HepG2 (cell line): ENCODE data around the gene PEX11B. TPM values are rescaled to one million over a fixed set of nuclear protein-coding genes. Genes with fewer than 3 reads are reported as not detected.

ENCODE experiments used
- AGO2 ChIP-seq: fragments of 200-400 bp; formaldehyde crosslinking; optimal IDR thresholded peaks from 2 replicates; pipeline ENCODE3; 2017; ENCODE audit warnings: mild to moderate bottlenecking, low read depth, low read length, moderate library complexity
- AKNA ChIP-seq: sonication (generic); formaldehyde crosslinking; IDR thresholded peaks from 2 replicates; pipeline ENCODE4 v1.4.0; 2020; ENCODE audit warnings: missing genetic modification reagents, borderline replicate concordance
- CENPX ChIP-seq: sonication (generic); formaldehyde crosslinking; IDR thresholded peaks from 2 replicates; pipeline ENCODE4 v1.9.0; 2021; ENCODE audit warnings: mild to moderate bottlenecking, missing genetic modification reagents, moderate library complexity
- DBP ChIP-seq: sonication (generic); formaldehyde crosslinking; IDR thresholded peaks from 2 replicates; pipeline ENCODE4 v1.4.0; 2020; ENCODE audit warnings: missing genetic modification reagents; ENCODE audit errors: not compliant biosample characterization
- ELF3 ChIP-seq: IDR thresholded peaks from 2 replicates; pipeline ENCODE4 v1.6.1; 2016; ENCODE audit warnings: missing genetic modification reagents, missing compliant biosample characterization
- FOXC1 ChIP-seq: sonication (generic); formaldehyde crosslinking; IDR thresholded peaks from 2 replicates; pipeline ENCODE4 v1.8.0; 2022; ENCODE audit warnings: mild to moderate bottlenecking, missing genetic modification reagents, borderline replicate concordance
- FUBP1 ChIP-seq: sonication (generic); formaldehyde crosslinking; IDR thresholded peaks from 2 replicates; pipeline ENCODE4 v1.5.1; 2020; ENCODE audit warnings: missing genetic modification reagents, mild to moderate bottlenecking, borderline replicate concordance
- HIC2 ChIP-seq: sonication (generic); formaldehyde crosslinking; IDR thresholded peaks from 2 replicates; pipeline ENCODE4 v1.9.0; 2022; ENCODE audit warnings: low read depth, missing genetic modification reagents
- HMGA1 ChIP-seq: sonication (generic); formaldehyde crosslinking; conservative IDR thresholded peaks from 2 replicates; pipeline ENCODE4 v1.4.0; 2020; ENCODE audit warnings: missing genetic modification reagents
- HNF4G ChIP-seq, 2 experiments: sonication (generic) in 1 of 2; formaldehyde crosslinking in 1 of 2; IDR thresholded peaks; 2 replicates each; pipeline versions ENCODE4 v1.4.0 to v1.6.1; 2011 to 2020; ENCODE audit warnings: borderline replicate concordance in 2 of 2, low read depth in 2 of 2, mild to moderate bottlenecking in 2 of 2, low read length in 1 of 2, missing genetic modification reagents in 1 of 2, moderate library complexity in 1 of 2
- SAP130 ChIP-seq: IDR thresholded peaks from 2 replicates; pipeline ENCODE4 v1.6.1; 2016; ENCODE audit warnings: low read depth
- SPEN ChIP-seq: sonication (generic); formaldehyde crosslinking; IDR thresholded peaks from 2 replicates; pipeline ENCODE4 v1.5.1; 2020; ENCODE audit warnings: low read depth, mild to moderate bottlenecking, missing genetic modification reagents
- ZKSCAN5 ChIP-seq: sonication (generic); formaldehyde crosslinking; IDR thresholded peaks from 2 replicates; pipeline ENCODE4 v1.5.1; 2020; ENCODE audit warnings: mild to moderate bottlenecking, missing genetic modification reagents
- ZNF205 ChIP-seq: IDR thresholded peaks from 2 replicates; pipeline ENCODE4 v1.6.1; 2018; ENCODE audit warnings: missing biosample characterization, missing genetic modification reagents
- ZNF362 ChIP-seq: sonication (generic); formaldehyde crosslinking; IDR thresholded peaks from 2 replicates; pipeline ENCODE4 v1.4.0; 2020; ENCODE audit warnings: missing genetic modification reagents, mild to moderate bottlenecking, borderline replicate concordance
- ZNF589 ChIP-seq: sonication (generic); formaldehyde crosslinking; conservative IDR thresholded peaks from 2 replicates; pipeline ENCODE4 v1.8.0; 2022; ENCODE audit warnings: mild to moderate bottlenecking, moderate library complexity, missing genetic modification reagents
- ZNF605 ChIP-seq: sonication (generic); formaldehyde crosslinking; IDR thresholded peaks from 2 replicates; pipeline ENCODE4 v1.8.0; 2022; ENCODE audit warnings: mild to moderate bottlenecking, missing genetic modification reagents
- ZNF629 ChIP-seq: sonication (generic); formaldehyde crosslinking; conservative IDR thresholded peaks from 2 replicates; pipeline ENCODE4 v1.5.0; 2020; ENCODE audit warnings: missing genetic modification reagents
- ZNF660 ChIP-seq: sonication (generic); formaldehyde crosslinking; IDR thresholded peaks from 2 replicates; pipeline ENCODE4 v1.5.1; 2020; ENCODE audit warnings: mild to moderate bottlenecking, low read depth, missing genetic modification reagents, borderline replicate concordance
- polyA plus RNA-seq, 8 experiments: library from polyadenylated mRNA; depleted of rRNA in 3 of 8; stranded (reverse) in 7 of 8; unstranded in 1 of 8; fragments of >200 nt; fragmentation: Illumina TruSeq in 4 of 8; extraction: Trizol in 4 of 8; gene quantifications; 2 replicates each; pipeline versions ENCODE4 v1.2.1 to v1.2.3, GENCODE V29; 2011 to 2016; ENCODE audit warnings: low read depth in 4 of 8, missing spikeins in 1 of 8, mixed read lengths in 1 of 8; ENCODE audit not compliant: insufficient read depth in 1 of 8
- total RNA-seq, 5 experiments: library from RNA; depleted of rRNA; stranded (reverse); fragments of >200 nt; fragmentation: Illumina TruSeq; extraction: Trizol; gene quantifications; 2 replicates each; pipeline ENCODE4 v1.2.3, GENCODE V29; 2016; ENCODE audit warnings: low read depth in 1 of 5

PEX11B gene
- total and polyA plus RNA-seq, 2 of the 13 experiments (the other 11 are each of a cell fraction or from before 2014, with no cell fraction given): 21.6 to 48.4 TPM

- TF ChIP-seq HNF4G (IDR thresholded peaks at IDR 0.05; ENCODE audit: borderline replicate concordance, low read depth, low read length) (peak; percentile 58; the same call in 1 of the 2 replicates), HNF4G (CRISPR knock-in tag; IDR thresholded peaks at IDR 0.05; ENCODE audit: borderline replicate concordance, low read depth) (peak; percentile 43; the same call in 1 of the 2 replicates), AGO2 (no peak), HMGA1 (CRISPR knock-in tag) (no peak), SPEN (CRISPR knock-in tag) (no peak), DBP (CRISPR knock-in tag) (no peak), AKNA (CRISPR knock-in tag) (no peak), ZNF589 (CRISPR knock-in tag) (no peak), ZNF660 (CRISPR knock-in tag) (no peak), CENPX (CRISPR knock-in tag) (no peak), ZKSCAN5 (no peak), HIC2 (peak; percentile 61), SAP130 (CRISPR knock-in tag) (peak; percentile 41; the same call in 1 of the 2 replicates), ELF3 (CRISPR knock-in tag) (0 out of 2 replicates have a peak, but pooled peaks have one; percentile 49), ZNF629 (CRISPR knock-in tag) (0 out of 2 replicates have a peak, but pooled peaks have one; percentile 25), FUBP1 (CRISPR knock-in tag) (no peak), FOXC1 (CRISPR knock-in tag) (no peak), ZNF362 (CRISPR knock-in tag) (no peak), ZNF605 (no peak), ZNF205 (CRISPR knock-in tag) (no peak)
Measured at GRCh38 chr1:145897969-145898368, 20.5 kb downstream of the PEX11B start (continued).
